Dermis microvascular lymphatic vessel endothelial cell (primary cell): ENCODE measurements around the gene FAM3D. TPM values are rescaled to one million over a fixed set of nuclear protein-coding genes. Genes with fewer than 3 reads are reported as not detected.
"Not testable (repeated sequence)": the region's sequence is repeated elsewhere in the genome, so short reads cannot be mapped to it uniquely, and the experiment has no call there.

Experiments used
- DNase-seq, 2 donors: peaks; one replicate each; pipeline versions ENCODE4 v3.0.0 to v3.0.0-alpha.2; 2010; ENCODE audit warnings: low read depth in 2 of 2
- total RNA-seq: library from RNA; depleted of rRNA; stranded (reverse); fragments of >200 nt; gene quantifications from 2 replicates; pipeline ENCODE4 v1.2.1, GENCODE V29; 2014

The FAM3D gene
- total RNA-seq, 1 donor from 2014 or later = 0.26 TPM

- no peak for DNase-seq
These were observed 16.9 kb upstream of the FAM3D start for GRCh38 chr3:58683466-58683865.

DNA sequence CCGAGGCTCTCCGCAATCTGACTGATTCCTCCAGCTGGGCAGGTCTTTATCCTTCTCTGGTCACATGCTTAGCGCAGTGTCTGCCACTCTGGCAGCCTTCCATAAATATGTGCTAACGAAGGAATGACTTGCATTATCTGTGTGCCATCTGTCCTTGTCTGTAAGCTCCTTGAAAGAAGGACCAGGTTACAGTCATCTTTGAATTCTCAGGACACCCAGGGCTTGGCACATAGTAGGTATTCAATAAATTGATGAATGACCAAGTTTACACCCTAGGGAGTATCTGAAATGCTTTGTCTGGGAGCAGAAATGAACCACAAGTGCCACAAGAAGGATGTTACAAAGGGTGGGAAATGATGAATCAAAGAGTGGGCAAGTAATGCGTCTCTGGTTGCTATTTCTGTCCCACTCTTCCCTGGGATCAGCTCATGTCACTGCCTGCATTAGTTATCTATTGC lies 16.5 kb upstream of the FAM3D start:
- DNase-seq = no peak

- no peak for DNase-seq
These were observed 15.3 kb upstream of the FAM3D start for GRCh38 chr3:58681863-58682262.

GRCh38 chr3:58680879-58681525 lies 14.4 kb upstream of the FAM3D start:
- no peak for DNase-seq

DNA sequence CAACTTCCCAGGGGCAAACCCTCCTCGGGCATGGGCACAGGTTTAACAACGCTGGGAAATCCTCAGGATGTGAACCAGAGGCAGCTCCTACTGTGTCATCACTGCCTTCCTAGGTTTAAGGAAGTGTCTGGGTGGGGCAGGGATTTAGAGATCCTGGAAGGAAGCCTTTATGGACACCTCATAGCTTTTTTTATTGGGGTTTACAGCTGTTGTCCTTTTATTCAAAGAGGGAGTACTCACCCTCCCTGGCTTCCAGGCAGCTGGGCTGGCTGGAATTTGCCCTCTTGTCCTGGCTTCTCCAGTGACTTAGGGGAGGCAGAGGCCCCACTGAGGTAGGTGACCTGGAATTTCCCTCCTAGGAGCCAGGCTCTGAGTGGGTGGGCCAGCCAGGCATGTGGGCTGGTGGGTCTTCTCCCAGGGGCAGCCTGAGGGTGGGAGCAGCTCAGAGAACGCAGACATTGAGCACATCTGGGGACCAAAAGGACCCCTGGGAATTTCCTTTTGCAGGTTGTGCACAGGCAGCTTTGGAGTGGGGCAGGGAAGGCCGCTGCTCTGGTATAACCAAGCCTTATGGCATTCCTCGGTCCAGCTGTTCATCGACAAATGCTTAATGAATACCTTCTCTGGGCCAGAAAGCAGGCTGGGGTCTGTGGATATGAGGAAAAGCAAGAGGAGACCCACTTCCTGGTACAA lies 13.5 kb upstream of the FAM3D start:
- DNase-seq = no peak

GRCh38 chr3:58679446-58679845 lies 12.9 kb upstream of the FAM3D start:
- no peak for DNase-seq

DNA sequence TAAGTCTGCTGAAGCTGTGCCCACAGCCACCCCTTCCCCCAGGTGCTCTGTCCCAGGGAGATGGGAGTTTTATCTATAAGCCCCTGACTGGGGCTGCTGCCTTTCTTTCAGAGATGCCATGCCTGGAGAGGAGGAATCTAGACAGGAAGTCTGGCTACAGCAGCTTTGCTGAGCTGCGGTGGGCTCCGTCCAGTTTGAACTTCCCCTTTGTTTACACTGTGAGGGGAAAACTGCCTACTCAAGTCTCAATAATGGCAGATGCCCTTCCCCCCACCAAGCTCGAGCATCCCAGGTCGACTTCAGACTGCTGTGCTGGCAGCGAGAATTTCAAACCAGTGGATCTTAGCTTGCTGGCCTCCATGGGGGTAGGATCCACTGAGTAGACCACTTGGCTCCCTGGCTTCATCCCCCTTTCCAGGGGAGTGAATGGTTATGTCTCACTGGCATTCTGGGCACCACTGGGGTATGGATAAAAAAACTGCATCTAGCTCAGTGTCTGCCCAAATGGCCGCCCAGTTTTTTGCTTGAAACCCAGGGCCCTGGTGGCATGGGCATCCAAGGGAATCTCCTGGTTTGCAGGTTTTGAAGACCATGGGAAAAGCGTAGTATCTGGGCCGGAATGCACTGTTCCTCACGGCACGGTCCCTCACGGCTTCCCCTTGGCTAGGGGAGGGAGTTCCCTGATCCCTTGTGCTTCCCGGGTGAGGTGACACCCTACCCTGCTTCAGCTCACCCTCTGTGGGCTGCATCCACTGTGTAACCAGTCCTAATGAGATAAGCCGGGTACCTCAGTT lies 11.8 kb upstream of the FAM3D start:
- DNase-seq = not testable (repeated sequence)

- DNase-seq = no peak
These were observed 6.3 kb upstream of the FAM3D start for GRCh38 chr3:58672880-58673279.

- no peak for DNase-seq
These were observed 5.9 kb upstream of the FAM3D start for GRCh38 chr3:58672451-58672850.

GRCh38 chr3:58670506-58671135 lies 4.0 kb upstream of the FAM3D start:
- DNase-seq = no peak

- no peak for DNase-seq
These were observed 1.7 kb upstream of the FAM3D start for GRCh38 chr3:58668247-58668646.

DNA sequence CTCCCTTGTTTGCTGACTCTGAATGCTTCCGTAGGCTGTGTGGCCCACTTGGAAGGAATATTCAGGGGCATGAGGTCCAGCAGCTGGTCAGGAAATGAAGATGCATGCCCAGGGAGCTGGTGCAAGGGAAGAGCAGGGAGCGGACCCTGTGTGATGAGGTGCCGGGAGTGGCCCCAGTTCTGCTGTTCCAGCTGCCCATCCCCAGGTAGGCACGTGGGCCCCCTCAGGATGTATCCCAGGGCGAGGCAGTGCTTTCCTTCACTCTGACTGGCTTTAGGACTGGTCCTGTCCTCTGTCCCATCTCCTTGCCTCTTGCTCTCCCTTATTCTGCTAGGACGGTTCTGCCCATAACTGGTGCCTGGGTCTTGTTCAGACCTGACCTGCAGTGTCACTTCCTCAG lies 1.1 kb upstream of the FAM3D start:
- no peak for DNase-seq

- DNase-seq = no peak
These were observed 655 bp upstream of the FAM3D start for GRCh38 chr3:58667229-58667628.

DNA sequence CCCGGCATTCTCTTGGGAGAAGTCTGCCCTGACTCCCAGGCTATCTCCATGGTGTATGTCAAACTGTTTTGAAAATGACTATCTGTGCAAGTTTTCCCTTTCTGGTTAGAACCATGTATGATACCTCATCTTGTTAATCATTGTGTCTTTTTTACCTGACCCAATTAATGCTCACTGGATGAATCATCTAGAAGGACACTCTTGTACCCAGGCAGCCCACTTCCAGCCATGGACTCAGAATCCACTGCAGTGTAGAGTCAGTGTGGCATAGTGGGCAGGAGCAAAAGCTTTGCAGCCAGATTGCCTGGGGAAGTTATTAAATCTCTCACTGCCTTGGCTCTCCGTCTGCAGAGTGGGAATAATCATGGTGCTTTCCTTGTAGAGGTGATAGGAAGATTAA lies 1.2 kb downstream of the FAM3D start:
- DNase-seq = no peak

- no peak for DNase-seq
These were observed 2.0 kb downstream of the FAM3D start for GRCh38 chr3:58664611-58665010.

DNA sequence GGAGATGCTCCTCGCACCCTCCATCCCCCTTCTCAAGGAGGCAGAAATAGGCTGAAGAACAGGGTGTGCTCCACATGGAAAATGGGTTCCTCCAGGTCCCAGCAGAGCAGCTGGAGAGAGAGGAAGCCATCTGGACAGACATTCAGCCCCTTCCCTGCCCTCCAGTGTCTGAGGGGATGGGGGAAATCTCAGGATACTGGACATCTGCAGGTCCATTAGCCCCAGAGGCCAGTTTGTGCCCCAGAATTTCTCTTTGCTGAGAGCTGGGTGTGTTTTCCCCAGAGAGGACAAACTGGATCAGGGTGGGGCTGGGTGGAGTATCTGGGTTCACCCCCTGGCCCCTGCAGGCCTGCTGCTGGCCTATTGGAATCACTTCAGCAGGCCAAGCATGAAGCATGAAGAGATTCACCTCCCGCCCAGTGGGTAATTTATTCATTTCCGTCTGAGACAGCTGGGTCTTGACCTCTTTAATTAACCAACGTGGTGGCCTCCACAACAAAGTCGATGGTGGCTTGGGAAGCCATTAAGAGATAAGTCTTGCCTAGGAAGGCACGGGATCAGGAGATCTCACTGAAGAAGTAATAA lies 4.6 kb downstream of the FAM3D start:
- DNase-seq = no peak

- DNase-seq = no peak
These were observed 5.6 kb downstream of the FAM3D start for GRCh38 chr3:58660998-58661397.

DNA sequence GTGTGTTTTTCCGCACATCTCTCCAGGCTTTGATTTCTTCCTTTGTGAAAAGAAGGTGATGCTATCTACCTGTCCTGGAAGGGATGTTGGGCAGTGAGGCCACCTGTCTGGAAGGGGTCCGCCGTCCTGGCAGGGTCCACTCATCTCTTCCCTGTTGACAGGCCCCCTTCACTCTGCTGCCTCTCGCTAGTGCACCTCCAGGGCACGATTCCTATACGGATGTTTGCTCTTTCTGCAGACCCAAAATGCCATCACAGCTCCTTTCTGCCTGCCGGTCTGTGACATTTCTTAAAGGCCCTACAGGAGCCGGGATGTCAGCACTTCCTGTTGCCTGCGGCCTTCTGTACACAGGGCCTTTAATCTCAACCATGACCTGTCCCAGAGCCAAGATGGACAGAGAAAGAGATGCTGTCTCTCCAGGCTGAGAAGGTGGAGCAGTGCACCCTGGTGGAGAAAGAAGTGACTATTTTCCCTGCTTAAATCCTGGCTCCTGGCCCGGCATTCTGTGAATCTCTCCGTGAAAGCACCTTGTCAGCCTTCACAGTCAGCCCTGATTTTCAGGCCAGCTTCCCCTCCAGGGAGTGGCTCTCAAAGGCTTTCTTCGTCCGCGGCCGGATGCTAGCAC lies 7.4 kb downstream of the FAM3D start:
- DNase-seq = peak; percentile 29 to 65

GRCh38 chr3:58658508-58658907 lies 8.1 kb downstream of the FAM3D start:
- DNase-seq = no peak

- DNase-seq = no peak
These were observed 8.9 kb downstream of the FAM3D start for GRCh38 chr3:58657571-58658141.

DNA sequence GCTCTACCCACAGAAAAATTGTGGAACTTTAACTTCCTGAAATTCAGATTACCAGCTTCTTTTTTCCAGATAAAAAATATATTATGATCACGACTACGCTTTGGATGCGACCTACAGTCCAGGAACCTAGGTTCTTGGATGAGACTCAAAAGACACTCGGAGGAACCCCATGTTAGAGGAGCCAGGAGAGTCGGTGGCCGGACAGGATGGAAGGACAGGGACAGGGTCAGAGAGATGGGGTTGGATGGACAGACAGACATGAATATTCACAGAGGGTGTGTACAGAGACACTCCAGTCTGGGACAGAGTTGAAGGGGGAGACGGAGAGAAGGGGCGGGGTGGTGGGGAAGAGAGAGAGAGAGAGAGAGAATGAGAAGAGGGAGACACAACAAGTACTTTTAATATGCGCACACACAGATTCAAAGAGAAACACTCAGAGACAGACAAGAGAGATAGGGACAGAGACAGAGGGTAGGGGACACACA lies 9.5 kb downstream of the FAM3D start:
- no peak for DNase-seq
